Gastrocnemius medialis (tissue), 4 donors: ENCODE results near the gene PRELP.
"Not testable (repeated sequence)": the region's sequence is repeated elsewhere in the genome, so short reads cannot be mapped to it uniquely, and the experiment has no call there.

Source experiments
- CTCF ChIP-seq, 5 experiments: fragments of 450-650 bp in 3 of 5; fragments of 200-600 bp in 2 of 5; sonication (generic) in 2 of 5; IDR thresholded peaks in 4 of 5; conservative IDR thresholded peaks in 1 of 5; 1 replicate in 4 of 5; 2 replicates in 1 of 5; pipeline ENCODE4 v1.5.1; 2016 to 2019; ENCODE audit warnings: antibody characterized with exemption in 5 of 5, mild to moderate bottlenecking in 3 of 5, moderate library complexity in 3 of 5
- POLR2A ChIP-seq, 2 donors: fragments of 450-650 bp; IDR thresholded peaks; one replicate each; pipeline ENCODE4 v1.6.1; 2017; ENCODE audit warnings: antibody characterized with exemption in 2 of 2, mild to moderate bottlenecking in 2 of 2, moderate library complexity in 2 of 2

GRCh38 chr1:203447598-203447997 is 28.0 kb upstream of the PRELP start:
- not testable (repeated sequence) for TF ChIP-seq CTCF (IDR thresholded peaks at IDR 0.05 in 4 of 5, conservative IDR thresholded peaks at IDR 0.05 in 1 of 5); POLR2A (IDR thresholded peaks at IDR 0.05)
